HTERT RPE-1 (cell line): Measurements from ENCODE around the gene CYTH4.

Experiments used
- in situ Hi-C: fragments of 300-500 bp; cut with MboI; formaldehyde crosslinking; loops from 4 replicates; pipeline ENCODE4 v1.14.3; 2020; ENCODE audit warnings: low sequenced_read_pairs

Gene CYTH4

DNA sequence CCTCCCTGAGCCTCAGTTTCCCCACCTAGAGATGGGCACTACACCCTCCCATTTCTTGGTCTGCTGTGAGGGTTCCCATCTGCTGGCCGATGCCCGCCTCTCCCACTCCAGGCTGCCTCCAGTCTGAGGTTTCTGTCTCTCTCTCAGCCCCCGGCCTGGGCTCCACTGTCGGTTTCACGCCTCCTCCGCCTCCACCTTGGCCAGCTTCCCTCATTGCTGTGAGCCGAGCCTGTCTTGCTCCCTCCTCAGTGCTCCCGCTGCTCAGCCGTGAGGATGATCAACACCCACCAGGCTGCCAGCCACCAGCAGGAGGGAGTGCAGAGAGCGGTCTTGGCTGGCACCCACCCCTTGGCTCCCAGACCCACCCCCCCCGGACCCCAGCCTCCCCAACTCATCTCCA, 61.0 kb downstream of the CYTH4 start:
- in situ Hi-C loops, result no loop called here

DNA sequence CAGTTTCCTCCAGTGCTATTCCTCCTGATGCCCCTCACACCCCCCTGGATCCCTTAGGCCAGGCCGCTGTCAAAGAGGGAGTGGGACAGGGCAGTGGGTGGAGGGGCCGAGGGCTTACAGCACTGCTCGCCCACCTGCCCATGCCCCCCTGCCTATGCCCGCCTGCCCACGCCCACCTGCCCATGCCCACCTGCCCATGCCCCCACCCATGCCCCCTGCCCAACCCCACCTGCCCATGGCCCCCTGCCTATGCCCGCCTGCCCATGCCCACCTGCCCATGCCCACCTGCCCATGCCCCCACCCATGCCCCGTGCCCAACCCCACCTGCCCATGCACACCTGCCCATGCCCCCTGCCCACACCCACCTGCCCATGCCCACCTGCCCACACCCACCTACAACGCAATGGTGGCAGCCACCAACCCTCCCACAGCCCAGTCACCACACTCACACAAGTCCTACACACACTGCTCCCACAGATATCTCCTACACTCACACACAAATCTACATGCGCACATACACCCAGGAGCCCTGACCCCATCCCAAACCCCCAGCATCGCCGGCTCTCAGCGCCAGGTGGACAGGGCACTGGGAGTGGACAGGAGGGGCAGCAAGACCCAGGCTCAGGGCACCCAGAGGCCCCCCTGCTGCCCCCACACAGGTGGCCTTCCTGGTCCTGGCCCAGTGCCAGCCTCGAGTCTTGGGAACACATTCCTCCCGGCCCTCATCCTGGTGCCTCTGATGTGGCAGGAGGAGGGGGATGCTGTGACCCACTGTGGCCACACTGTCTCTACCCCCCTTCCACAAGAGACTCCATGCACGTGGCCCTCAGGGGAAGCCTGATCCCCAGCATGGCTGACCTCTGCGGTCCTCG, 61.8 kb downstream of the CYTH4 start:
- in situ Hi-C loops, result no loop called here

DNA sequence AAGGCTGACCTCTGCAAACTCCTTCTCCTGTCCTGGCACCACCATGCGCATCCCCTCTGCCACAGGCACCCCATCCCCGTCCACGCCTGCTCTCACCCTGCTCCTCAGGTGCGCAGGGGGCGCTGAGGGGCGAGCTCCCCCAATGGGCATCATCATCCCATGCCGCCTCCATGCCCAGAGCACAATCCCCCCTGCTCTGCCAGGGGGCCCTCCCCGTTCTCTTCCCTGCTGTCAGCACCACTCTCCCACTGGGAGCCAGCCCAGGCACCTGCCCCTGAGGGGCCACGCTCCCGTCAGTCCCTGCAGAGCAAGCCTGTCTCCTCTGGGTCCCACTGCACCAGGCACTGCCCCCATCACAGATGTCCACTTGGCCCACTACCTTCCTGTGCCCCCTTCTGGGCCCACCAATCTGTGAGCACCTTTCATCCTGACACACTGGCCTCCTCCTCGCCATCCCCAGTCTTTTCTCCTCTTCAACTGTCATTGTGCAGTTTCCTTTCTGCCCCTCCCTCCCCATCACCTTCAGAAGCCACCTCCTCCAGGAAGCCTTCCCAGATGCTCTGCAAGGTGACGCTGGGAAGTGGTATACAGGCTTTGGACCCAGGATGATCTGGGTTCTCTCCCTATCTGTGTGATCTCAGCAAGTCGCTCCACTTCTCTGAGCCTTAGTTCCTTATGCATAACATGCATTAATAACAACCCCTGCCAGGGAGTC, 62.6 kb downstream of the CYTH4 start:
- in situ Hi-C loops, result no loop called here

DNA sequence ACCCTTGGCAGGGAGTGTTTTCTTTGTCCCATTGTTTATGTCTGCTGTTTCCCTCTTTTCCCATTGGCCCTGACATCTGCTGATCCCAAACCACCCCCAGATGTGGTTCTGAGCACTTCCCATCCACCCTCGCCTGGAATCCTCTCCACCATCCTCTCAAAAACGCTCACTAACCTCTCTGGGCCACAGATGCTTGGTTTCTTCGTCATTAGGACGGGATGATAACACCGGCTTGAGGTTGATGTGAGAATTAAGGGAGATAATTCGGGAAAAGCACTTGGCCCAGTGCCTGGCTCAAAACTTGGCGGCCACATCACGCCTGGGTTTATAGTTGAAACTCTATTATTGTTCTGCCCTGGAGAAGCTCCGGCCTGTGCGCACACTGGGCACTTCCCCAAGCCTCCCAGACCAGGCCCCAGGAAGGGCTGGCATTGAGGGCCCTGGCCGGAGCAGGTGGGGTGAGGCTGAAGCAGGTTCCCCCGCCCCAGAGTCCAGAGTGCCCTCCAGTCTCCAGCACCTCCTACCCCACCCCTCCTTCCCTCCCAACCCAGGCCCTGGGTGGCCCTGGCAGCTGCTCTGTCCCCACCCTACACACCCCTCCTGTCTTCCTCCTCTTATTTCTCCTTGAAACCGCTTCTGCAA, 63.7 kb downstream of the CYTH4 start:
- in situ Hi-C loops, result no loop called here

DNA sequence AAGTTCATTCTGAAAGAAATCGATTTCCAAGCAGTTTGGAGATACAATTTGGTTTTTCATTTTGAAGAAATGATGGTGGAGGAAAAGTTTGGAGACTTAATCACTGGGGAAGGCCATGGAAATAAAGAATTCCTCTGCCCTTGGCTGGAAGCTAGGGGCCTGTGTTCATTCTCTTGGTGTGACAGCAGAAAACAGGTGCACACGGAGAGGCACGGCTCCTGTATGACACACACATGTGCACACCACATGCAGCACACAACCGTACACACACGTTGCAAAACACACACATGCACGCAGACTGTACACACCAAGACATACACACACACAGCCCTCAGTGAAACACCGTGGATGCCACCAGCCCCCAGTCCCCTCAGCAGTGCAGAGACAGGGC, 64.2 kb downstream of the CYTH4 start:
- in situ Hi-C loops, result no loop called here

DNA sequence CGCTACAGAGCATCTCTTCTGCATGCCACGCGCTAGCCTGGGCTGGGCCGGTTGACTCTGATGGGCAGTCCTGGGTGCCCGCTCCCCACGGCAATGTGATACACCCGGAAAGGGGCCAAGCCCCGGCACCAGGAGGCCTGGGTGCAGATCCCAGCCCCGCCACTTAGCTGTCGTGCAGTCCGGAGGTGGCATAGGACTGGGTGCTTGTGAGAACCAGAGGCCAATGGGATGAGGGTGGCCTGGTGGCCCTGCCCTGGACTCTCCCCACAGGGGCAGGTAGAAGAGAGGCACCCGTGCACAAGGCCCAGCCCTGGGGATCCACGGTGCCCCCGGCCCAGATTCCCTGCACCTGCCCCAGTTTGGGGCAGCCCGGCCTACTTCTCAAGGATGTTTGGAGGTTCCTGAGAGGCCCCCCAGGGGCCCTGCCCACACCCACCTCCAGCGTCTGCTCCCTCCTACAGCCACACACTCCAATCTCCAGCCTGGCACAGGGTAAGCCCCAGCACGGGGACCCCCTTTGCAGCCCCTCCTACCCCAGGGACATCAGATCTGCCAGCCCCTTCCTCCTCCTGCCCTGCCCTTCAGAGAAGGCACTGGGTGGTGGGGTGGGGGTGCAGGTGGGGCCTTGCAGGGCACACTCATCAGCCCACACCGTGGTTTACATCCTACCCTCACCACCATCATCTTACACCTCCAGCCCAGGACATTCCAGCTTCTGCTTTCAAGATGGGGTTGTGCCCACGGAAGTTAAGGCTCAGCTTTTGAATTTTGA, 66.9 kb downstream of the CYTH4 start:
- in situ Hi-C loops, result no loop called here

DNA sequence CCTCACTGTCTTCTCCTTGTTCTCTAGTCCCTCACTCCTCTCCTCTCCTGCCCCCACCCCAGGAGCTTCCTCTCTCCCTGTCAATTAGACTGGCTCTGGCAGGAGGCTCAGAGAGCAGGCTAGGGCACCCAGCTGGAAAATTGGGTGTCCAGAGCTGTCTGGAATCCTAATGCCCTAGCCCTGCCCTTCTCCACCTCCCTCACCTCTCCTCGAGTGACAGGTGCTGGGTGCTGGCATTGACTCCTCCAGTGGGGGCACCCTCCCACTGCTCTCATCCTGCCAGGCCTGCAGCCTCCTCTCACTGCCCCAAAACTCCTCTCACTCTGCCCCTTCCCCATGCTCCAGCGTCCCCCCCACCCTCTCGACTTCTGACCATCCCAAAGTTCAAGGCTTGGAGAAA, 68.9 kb downstream of the CYTH4 start:
- in situ Hi-C loops, result no loop called here

DNA sequence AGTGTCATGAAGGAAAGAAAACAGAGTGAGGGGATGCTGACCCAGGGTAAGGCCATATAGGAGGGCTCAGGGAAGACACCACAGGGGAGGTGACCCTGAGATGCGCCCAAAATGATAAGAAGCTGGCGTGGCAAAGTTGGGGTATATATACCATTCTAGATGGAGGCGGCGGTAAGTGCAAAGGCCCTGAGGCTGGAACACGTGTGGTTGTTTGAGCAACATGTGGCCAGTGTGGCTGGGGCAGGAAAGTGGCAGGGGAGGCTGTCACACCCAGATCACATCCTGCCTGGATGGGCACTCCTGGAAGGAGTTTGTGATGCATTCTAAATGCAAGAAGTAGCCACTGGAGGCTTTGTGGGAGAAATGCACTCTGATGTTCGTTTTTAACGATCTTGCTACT, 70.2 kb downstream of the CYTH4 start:
- in situ Hi-C loops, result no loop called here

DNA sequence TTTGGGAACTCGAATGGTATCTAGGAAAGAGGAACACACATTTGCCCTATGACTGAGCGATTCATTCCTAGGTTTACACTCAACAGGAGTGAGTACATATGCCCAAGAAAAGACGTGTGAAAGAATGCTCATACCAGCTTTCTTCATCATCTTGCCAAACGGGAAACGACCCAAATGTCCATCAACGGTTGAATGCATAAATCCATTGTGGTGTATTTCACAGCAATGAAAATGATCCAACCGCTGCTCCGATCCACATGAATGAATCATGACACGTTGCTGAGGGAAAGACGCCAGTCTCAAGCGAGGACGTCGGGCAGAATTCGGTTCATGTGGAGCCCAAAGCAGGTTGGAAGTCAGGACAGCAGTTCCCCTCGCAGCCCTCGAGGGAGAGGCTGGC, 71.5 kb downstream of the CYTH4 start:
- in situ Hi-C loops, result no loop called here

DNA sequence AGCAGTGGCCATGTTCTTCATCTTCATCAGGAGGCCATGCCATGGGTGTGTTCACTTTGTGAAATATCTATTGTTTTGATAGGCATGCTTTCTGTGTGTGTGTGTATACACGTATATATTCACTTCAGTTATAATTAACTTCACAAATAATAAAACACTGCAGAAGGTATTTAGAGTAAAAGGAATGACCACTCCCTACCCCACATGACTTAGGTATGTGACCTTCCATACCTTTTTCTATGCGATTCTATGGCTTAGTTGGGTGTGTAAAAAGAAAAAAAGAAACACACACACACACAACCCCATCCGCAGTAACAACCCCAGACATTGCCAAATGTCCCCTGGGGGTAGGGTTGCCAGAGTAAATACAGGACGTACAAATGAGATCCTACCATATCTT, 72.0 kb downstream of the CYTH4 start:
- in situ Hi-C loops, result no loop called here

DNA sequence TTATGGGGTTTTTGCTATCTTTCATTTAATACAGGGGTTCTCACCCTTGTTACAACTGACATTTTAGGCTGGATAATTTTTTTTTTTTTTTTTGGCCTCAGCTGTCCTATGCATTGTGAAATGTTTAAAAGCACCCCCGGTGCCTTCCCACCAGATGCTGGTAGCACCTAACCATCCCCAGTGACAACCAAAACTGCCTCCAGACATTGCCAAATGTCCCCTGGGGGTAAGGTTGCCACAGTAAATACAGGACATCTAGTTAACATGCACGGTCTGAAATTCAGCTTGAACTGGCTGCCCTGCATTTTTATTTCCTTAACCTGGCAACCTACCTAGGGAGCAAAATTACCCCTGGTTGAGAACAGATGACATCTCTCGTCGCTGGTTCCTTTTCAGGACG, 72.4 kb downstream of the CYTH4 start:
- in situ Hi-C loops, result no loop called here

DNA sequence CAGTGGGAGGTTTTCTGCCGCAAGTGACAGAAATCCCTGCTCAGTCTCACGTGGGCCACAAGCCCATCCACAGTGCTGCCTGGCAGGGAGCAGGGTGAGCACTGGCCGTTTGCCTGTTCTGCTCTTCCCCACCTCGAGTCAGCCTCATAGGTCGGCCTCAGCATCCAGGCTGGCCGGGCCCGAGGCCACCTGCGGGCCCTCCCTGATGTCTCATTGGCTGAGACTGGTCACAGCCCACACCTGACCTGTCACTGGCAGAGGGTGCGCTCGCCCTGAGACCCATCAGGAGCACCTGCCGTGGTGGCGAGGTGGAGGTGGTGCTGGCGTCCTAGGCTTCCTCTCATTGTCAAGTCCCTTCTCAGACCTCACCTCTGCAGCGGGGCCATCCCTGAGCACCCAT, 72.9 kb downstream of the CYTH4 start:
- in situ Hi-C loops, result no loop called here

DNA sequence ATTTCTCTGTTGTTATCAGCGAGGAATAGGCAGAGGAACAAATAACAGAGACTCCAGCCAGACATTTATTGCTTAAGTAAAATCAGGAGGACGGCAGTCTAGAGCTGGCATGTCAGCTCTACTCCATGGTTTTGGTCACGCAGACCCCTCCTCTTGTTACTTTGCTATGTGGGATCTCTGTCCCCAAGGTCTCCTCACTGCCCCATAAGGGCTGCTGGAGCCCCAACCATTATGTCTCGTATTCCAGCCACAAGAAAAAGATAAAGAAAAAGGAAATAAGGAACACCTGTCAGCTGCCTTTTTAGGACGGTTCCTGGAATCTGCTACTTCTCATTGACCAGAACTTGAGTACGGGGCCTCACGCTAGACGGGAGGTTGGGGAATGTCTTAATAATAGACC, 74.6 kb downstream of the CYTH4 start:
- in situ Hi-C loops, result no loop called here

DNA sequence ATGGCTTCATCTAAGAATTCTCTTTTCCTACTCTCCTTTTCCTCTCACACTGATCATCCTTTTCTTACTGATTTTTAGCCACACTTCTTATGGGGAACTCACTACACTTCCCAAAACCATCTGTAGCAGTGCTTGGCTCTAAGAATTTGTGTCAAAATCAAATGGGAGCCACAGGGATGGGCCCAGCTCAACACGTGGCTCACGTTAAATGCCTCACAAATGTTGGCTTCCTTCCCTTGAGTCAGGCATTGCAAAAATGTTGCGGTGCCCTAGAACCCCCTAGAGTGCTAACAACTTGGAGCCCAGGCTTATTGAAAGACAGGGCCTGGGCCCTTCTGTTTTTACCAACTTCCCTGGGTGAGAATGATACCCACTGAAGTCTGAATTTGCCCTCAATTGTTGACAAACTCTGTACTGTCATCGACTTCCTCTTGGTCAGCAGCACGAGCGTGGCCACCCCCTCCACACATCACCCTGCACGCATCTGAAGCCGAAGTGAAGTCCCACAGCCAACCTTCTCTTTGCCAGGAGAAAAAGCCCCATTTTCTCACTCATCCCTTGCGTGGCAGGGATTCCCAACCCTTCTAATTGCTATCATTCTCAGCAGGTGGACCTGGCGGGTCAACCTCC, 75.3 kb downstream of the CYTH4 start:
- in situ Hi-C loops, result no loop called here

DNA sequence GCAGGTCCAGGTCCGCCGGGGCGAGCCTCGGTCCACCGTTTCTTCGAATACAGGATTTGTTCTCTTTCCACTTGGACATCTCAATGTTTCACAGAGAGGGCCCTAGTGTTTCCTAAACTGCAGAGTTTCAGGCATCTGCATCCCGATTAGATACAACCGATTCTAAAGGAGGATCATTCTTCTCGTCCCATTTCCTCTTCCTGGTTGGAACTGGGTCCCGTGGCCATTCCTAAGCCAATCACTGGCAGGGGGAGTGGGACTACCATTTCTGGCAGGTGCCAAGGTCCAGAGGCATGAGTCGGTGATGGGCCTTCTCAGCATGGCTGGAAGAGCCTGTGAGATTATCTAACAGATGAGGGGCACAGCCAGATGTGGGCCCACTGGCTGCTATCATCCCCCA, 76.1 kb downstream of the CYTH4 start:
- in situ Hi-C loops, result no loop called here

DNA sequence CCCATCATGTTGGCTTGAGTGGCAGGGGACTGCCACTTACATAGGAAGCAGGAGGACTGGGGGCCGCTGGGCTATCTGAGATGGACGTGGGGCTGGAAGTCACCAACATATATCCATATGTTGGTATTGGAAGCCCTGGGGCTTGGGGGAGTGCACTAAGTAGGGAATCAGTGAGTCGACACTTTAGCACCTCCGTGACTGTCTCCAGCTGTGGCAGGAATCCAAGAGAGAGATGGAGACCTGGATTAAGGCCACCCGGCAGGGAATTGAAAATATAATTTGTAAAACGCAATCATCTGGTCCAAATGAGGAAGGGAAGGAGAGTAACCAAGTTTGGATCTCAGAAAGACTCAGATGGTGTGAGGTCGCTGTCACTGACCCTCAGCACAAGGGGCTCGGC, 76.6 kb downstream of the CYTH4 start:
- in situ Hi-C loops, result no loop called here

DNA sequence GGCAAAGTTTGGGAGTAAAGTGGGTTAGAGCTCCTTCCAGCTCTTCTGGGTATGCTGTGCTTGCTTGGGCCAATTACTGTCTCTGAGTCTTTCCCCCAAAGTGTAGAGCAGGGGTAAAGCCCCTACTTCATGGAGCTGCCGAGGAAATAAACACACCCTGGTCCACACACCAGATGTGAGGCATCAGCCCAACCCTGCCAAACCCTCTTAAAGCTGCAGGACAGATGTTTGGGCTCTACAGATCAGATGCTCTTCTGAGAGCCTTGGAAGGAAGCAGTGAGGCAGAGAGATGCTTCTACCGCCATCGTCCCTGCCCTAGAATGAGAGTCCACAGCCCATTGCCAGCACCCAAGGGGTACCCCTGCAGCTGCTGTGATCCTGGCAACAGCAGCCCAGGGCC, 80.3 kb downstream of the CYTH4 start:
- in situ Hi-C loops, result no loop called here

DNA sequence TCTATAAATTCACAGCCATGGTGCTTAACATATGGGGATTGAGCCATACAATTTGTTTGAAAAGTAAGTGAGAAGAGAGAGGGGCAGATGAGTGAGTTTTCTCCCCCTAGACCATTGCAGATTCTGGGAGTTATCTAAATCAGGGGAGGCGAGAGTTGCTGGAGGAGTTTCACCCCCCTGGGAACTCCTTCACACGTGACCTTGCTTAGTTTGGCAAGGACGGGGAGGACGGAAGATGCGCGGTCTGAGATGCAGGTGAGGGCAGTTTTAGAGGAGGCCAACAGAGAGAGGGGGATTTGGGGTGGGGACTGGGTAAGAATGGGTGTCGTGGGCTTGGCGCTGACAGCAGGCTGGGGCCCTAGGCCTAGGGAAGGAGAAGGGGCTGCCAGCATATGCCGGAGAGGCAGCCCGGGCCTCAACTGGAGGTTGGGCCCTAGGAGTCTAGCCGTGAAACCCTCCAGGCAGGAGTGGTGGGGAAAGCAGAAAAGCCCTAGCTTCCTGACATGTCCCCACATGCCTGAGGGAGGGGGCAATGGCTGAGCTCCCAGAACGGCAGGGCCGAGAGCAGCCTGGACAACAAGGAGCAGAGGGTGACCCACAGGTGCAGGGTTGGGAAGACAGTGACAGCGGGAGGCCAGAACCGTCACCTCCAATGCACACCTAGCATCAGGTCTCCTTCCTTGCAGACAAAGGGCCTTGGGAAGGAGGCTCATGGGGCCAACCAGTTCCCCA, 81.1 kb downstream of the CYTH4 start:
- in situ Hi-C loops, result no loop called here
